Hepatocyte (in vitro differentiated cells): ENCODE data around the gene RPS18. TPM values are rescaled to one million over a fixed set of nuclear protein-coding genes. Genes with fewer than 3 reads are reported as not detected.
"Not testable (repeated sequence)": the region's sequence is repeated elsewhere in the genome, so short reads cannot be mapped to it uniquely, and the experiment has no call there.

Source experiments
- DNase-seq: peaks from one replicate; pipeline ENCODE4 v3.0.0-alpha.2; 2016; ENCODE audit warnings: low spot score
- H2AFZ ChIP-seq: fragments of 200-600 bp; sonication (generic); 2 replicates; pipeline ENCODE4 v1.6.0; 2016; ENCODE audit warnings: antibody characterized with exemption, mild to moderate bottlenecking
- H3K27ac ChIP-seq: fragments of 200-600 bp; sonication (generic); 2 replicates; pipeline ENCODE4 v1.5.1; 2016; ENCODE audit warnings: mild to moderate bottlenecking
- H3K27me3 ChIP-seq: fragments of 200-600 bp; sonication (generic); 2 replicates; pipeline ENCODE4 v1.6.1; 2016
- H3K36me3 ChIP-seq: fragments of 200-600 bp; sonication (generic); replicated peaks from 2 replicates; pipeline ENCODE4 v1.5.1; 2016; ENCODE audit warnings: low read depth; ENCODE audit not compliant: insufficient read depth
- H3K4me1 ChIP-seq: fragments of 200-600 bp; sonication (generic); 2 replicates; pipeline ENCODE4 v1.5.1; 2016; ENCODE audit warnings: mild to moderate bottlenecking, moderate library complexity; ENCODE audit not compliant: insufficient read depth
- H3K4me2 ChIP-seq: fragments of 200-600 bp; sonication (generic); 2 replicates; pipeline ENCODE4 v1.6.0; 2016
- H3K4me3 ChIP-seq: fragments of 200-600 bp; sonication (generic); 2 replicates; pipeline ENCODE4 v1.5.1; 2016; ENCODE audit warnings: mild to moderate bottlenecking
- H3K79me2 ChIP-seq: fragments of 200-600 bp; sonication (generic); 2 replicates; pipeline ENCODE4 v1.6.0; 2017; ENCODE audit warnings: mild to moderate bottlenecking
- H3K9me2 ChIP-seq: fragments of 200-600 bp; sonication (generic); replicated peaks from 2 replicates; pipeline ENCODE4 v1.6.0; 2017; ENCODE audit warnings: mild to moderate bottlenecking; ENCODE audit not compliant: insufficient read depth
- H3K9me3 ChIP-seq: fragments of 200-600 bp; sonication (generic); 2 replicates; pipeline ENCODE4 v1.5.1; 2016; ENCODE audit warnings: low read depth, mild to moderate bottlenecking
- H4K20me1 ChIP-seq: fragments of 200-600 bp; sonication (generic); 2 replicates; pipeline ENCODE4 v1.6.0; 2016; ENCODE audit warnings: mild to moderate bottlenecking; ENCODE audit not compliant: insufficient read depth, poor library complexity, severe bottlenecking
- CTCF ChIP-seq: fragments of 200-600 bp; sonication (generic); IDR thresholded peaks from 2 replicates; pipeline ENCODE4 v1.5.1; 2016; ENCODE audit warnings: antibody characterized with exemption, mild to moderate bottlenecking; ENCODE audit not compliant: poor library complexity
- EZH2 ChIP-seq: fragments of 200-600 bp; sonication (generic); IDR thresholded peaks from 2 replicates; pipeline ENCODE4 v1.6.1; 2016; ENCODE audit warnings: antibody characterized with exemption, mild to moderate bottlenecking, borderline replicate concordance
- EZH2phosphoT487 ChIP-seq: fragments of 200-600 bp; sonication (generic); IDR thresholded peaks from one replicate; pipeline ENCODE4 v1.6.1; 2018; ENCODE audit warnings: antibody characterized with exemption, mild to moderate bottlenecking, low read depth, moderate library complexity; ENCODE audit not compliant: unreplicated experiment, severe bottlenecking
- WGBS: methylation state at CpG from one replicate; pipeline ENCODE4 v1.1.6; 2016; ENCODE audit warnings: low lambda C conversion rate; ENCODE audit errors: missing lambda C conversion rate; 5-methylcytosine and 5-hydroxymethylcytosine counted together
- polyA plus RNA-seq: library from polyadenylated mRNA; unstranded; fragments of >200 nt; fragmentation: Nextera tagmentation; extraction: Ambion mirVana; gene quantifications from 2 replicates; pipeline ENCODE4 v1.2.1, GENCODE V29; 2016
- total RNA-seq: library from RNA; depleted of rRNA; stranded (reverse); fragments of >200 nt; gene quantifications from 2 replicates; pipeline ENCODE4 v1.2.3, GENCODE V29; 2014

RPS18 gene
- total and polyA plus RNA-seq, 2 experiments from 2014 or later, result 1,517 to 3,293 TPM

GRCh38 chr6:33252759-33253158 lies 19.1 kb upstream of the RPS18 start:
- H3K4me1 ChIP-seq, result peaks cover 5% of the 10 kb centered on the region
- no peaks in the 10 kb centered on the region for H4K20me1 ChIP-seq
- H3K36me3 ChIP-seq, result no peaks in the 10 kb centered on the region
- H3K4me2 ChIP-seq, result no peak overlapping the region
- no peak overlapping the region for H3K27ac ChIP-seq
- H3K9me3 ChIP-seq, result no peaks in the 10 kb centered on the region
- H3K4me3 ChIP-seq, result no peak overlapping the region
- no peak for DNase-seq
- no peak for TF ChIP-seq CTCF
- no peak for TF ChIP-seq EZH2phosphoT487
- TF ChIP-seq EZH2, result no peak
- H3K27me3 ChIP-seq, result no peaks in the 10 kb centered on the region
- no peaks in the 10 kb centered on the region for H3K9me2 ChIP-seq
- no peak overlapping the region for H2AFZ ChIP-seq
- no peaks in the 10 kb centered on the region for H3K79me2 ChIP-seq

GRCh38 chr6:33254591-33254990 lies 17.3 kb upstream of the RPS18 start:
- DNase-seq, result no peak
- peaks cover 5% of the 10 kb centered on the region for H3K4me1 ChIP-seq
- H3K36me3 ChIP-seq, result no peaks in the 10 kb centered on the region
- H3K9me3 ChIP-seq, result no peaks in the 10 kb centered on the region
- H3K27me3 ChIP-seq, result no peaks in the 10 kb centered on the region
- H3K4me3 ChIP-seq, result no peak overlapping the region
- no peak overlapping the region for H2AFZ ChIP-seq
- H3K9me2 ChIP-seq, result no peaks in the 10 kb centered on the region
- TF ChIP-seq EZH2 (no peak), CTCF (no peak), EZH2phosphoT487 (no peak)
- WGBS, result 96% methylated on average over 4 of the region's 4 CpGs
- H3K27ac ChIP-seq, result no peak overlapping the region
- no peaks in the 10 kb centered on the region for H4K20me1 ChIP-seq
- H3K4me2 ChIP-seq, result no peak overlapping the region
- no peaks in the 10 kb centered on the region for H3K79me2 ChIP-seq

GRCh38 chr6:33259032-33259431 lies 12.8 kb upstream of the RPS18 start:
- no peak overlapping the region for H2AFZ ChIP-seq
- DNase-seq, result no peak
- no peaks in the 10 kb centered on the region for H3K4me1 ChIP-seq
- H3K9me3 ChIP-seq, result no peaks in the 10 kb centered on the region
- H3K9me2 ChIP-seq, result no peaks in the 10 kb centered on the region
- no peaks in the 10 kb centered on the region for H4K20me1 ChIP-seq
- no peaks in the 10 kb centered on the region for H3K27me3 ChIP-seq
- WGBS, result 71% methylated on average over 5 of the region's 5 CpGs
- no peak overlapping the region for H3K27ac ChIP-seq
- no peak for TF ChIP-seq CTCF
- TF ChIP-seq EZH2, result no peak
- no peak for TF ChIP-seq EZH2phosphoT487
- H3K4me2 ChIP-seq, result no peak overlapping the region
- H3K36me3 ChIP-seq, result no peaks in the 10 kb centered on the region
- no peaks in the 10 kb centered on the region for H3K79me2 ChIP-seq
- no peak overlapping the region for H3K4me3 ChIP-seq

- H2AFZ ChIP-seq, H3K79me2 ChIP-seq, DNase-seq, H3K4me2 ChIP-seq, H3K9me3 ChIP-seq, H3K4me1 ChIP-seq, H3K4me3 ChIP-seq, H4K20me1 ChIP-seq, H3K9me2 ChIP-seq, H3K36me3 ChIP-seq, H3K27ac ChIP-seq, H3K27me3 ChIP-seq: not testable (repeated sequence)
- 95% methylated on average over 3 of the region's 3 CpGs for WGBS
Measured at GRCh38 chr6:33262490-33262889, 9.4 kb upstream of the RPS18 start.
